ENCODE measurements around the gene KLC4. TPM values are rescaled to one million over a fixed set of nuclear protein-coding genes. Genes with fewer than 3 reads are reported as not detected.
A peak's percentile ranks its signal among the peaks of the same experiment; 100 is the strongest.

The KLC4 gene
- total RNA-seq, 1 donor from 2014 or later, result 19.8 TPM

DNA sequence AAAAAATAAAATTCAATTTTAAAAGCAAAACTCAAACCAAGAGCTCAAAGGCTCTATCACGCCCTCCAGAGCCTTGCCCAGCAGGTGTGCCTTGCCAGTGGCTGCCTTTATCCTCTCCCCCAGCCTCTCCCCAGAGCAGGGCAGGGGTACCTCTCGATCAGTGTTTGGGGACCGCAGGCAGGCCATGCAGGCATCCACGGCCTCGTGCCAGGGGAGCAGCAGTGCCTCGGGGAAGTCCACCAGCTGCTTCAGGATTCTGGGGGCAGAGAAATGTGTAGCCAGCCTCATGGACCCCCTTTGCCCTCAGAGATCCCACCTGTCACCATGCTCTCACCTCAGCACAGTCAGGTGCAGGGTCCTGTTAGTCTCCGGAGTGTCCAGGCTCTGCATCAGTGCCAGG, 11.4 kb upstream of the KLC4 start:
- Mint-ChIP-seq H3K27me3 (no peaks in the 10 kb centered on the region), H3K4me3 (no peak overlapping the region), H3K36me3 (ENCODE audit: low read depth) (peaks cover 66% of the 10 kb centered on the region), H3K9me3 (no peaks in the 10 kb centered on the region), H3K4me1 (peaks cover 13% of the 10 kb centered on the region), H3K27ac (no peak overlapping the region)
- intact Hi-C loops (cut with micrococcal nuclease), result no loop called here
- TF ChIP-seq, protein P1, sequence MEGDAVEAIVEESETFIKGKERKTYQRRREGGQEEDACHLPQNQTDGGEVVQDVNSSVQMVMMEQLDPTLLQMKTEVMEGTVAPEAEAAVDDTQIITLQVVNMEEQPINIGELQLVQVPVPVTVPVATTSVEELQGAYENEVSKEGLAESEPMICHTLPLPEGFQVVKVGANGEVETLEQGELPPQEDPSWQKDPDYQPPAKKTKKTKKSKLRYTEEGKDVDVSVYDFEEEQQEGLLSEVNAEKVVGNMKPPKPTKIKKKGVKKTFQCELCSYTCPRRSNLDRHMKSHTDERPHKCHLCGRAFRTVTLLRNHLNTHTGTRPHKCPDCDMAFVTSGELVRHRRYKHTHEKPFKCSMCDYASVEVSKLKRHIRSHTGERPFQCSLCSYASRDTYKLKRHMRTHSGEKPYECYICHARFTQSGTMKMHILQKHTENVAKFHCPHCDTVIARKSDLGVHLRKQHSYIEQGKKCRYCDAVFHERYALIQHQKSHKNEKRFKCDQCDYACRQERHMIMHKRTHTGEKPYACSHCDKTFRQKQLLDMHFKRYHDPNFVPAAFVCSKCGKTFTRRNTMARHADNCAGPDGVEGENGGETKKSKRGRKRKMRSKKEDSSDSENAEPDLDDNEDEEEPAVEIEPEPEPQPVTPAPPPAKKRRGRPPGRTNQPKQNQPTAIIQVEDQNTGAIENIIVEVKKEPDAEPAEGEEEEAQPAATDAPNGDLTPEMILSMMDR (IDR thresholded peaks at IDR 0.05), result no peak
- no peak for DNase-seq
- POLR2A ChIA-PET, result interaction anchor here (0.7 to 1.3 kb wide), 2 partner anchors 10 to 18 kb away, joined by 3 to 4 read pairs; no protein-coding TSS in a partner anchor
- CTCF ChIA-PET, result no interaction called here
- no peak for ATAC-seq (ENCODE audit: low read depth)

- intact Hi-C loops (cut with micrococcal nuclease), result loop anchor here (10.0 kb wide), 2 partner anchors 174 to 314 kb away; partner anchors contain the start of genes DNPH1 and ZNF318
- ChIA-PET CTCF (no interaction called here), POLR2A (interaction anchor here (0.6 kb wide), 1 partner anchor 313 kb away, joined by 4 read pairs; no protein-coding TSS in a partner anchor)
- no peaks in the 10 kb centered on the region for H3K27me3 Mint-ChIP-seq
- H3K4me1 Mint-ChIP-seq, result peaks cover 28% of the 10 kb centered on the region
- H3K4me3 Mint-ChIP-seq, result no peak overlapping the region
- TF ChIP-seq, protein P1 (IDR thresholded peaks at IDR 0.05), result no peak
- H3K9me3 Mint-ChIP-seq, result no peaks in the 10 kb centered on the region
- H3K36me3 Mint-ChIP-seq (ENCODE audit: low read depth), result peaks cover 59% of the 10 kb centered on the region
- no peak for ATAC-seq (ENCODE audit: low read depth)
- no peak for DNase-seq
- H3K27ac Mint-ChIP-seq, result no peak overlapping the region
Measured at GRCh38 chr6:43050981-43051380, 8.4 kb upstream of the KLC4 start.

- intact Hi-C loops (cut with micrococcal nuclease), result loop anchor here (10.0 kb wide), 2 partner anchors 172 to 312 kb away; partner anchors contain the start of genes DNPH1 and ZNF318
- Mint-ChIP-seq H3K9me3 (no peaks in the 10 kb centered on the region), H3K4me1 (peaks cover 28% of the 10 kb centered on the region), H3K27me3 (no peaks in the 10 kb centered on the region), H3K4me3 (peak overlapping the region; percentile 90), H3K36me3 (ENCODE audit: low read depth) (peaks cover 54% of the 10 kb centered on the region), H3K27ac (peak overlapping the region; percentile 90)
- CTCF ChIA-PET, result no interaction called here
- POLR2A ChIA-PET, result interaction anchor here (2.1 to 3.6 kb wide), 2 partner anchors 31 to 119 kb away, joined by 7 to 37 read pairs; partner anchors contain the start of gene RRP36
- no peak for ATAC-seq (ENCODE audit: low read depth)
- TF ChIP-seq, protein P1 (IDR thresholded peaks at IDR 0.05), result no peak
- no peak for DNase-seq
Measured at GRCh38 chr6:43052225-43052841, 7.1 kb upstream of the KLC4 start.

DNA sequence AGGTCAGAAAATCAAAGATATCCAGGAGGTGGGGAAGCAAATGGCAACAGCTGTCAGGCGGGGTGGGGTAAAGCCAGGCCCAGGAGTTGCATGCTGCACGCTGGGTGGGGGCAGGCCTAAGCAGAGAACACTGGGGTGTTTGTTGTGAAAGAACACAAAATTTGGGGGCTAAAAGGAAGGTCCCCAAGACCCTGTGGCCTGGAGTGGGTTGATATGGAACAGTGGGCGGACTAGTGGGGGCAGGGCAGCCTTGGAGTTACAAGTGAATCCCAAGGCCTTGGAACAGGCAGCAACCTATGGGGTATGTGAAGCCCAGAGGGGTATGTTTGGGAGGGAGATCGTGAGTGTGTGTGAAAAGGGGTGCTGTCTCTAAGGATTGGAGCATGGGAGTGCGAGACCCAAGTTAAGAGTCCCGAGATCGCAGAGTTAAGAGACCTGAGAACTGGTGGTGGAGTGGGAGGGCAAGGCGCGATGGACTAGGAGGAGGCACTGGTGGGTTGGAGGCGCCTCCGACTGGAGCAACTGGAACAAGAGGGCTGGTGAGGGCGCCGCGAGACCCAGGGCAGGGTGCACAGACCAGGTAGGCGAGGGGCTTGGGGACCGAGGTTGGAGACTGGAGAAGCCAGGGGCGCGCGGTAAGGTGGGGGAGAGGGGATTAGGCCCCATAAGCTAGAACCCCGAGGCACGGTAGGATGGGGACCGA, 6.4 kb upstream of the KLC4 start:
- intact Hi-C loops (cut with micrococcal nuclease), result loop anchor here (1.0 to 10.0 kb wide), 5 partner anchors 32 to 312 kb away; partner anchors contain the start of genes CNPY3, DNPH1, KLHDC3 and RRP36
- DNase-seq (peak; percentile 23), ATAC-seq (ENCODE audit: low read depth) (no peak)
- Mint-ChIP-seq H3K27me3 (no peaks in the 10 kb centered on the region), H3K4me1 (peaks cover 30% of the 10 kb centered on the region), H3K4me3 (peak overlapping the region; percentile 90), H3K9me3 (no peaks in the 10 kb centered on the region), H3K36me3 (ENCODE audit: low read depth) (peaks cover 55% of the 10 kb centered on the region), H3K27ac (peak overlapping the region; percentile 90)
- TF ChIP-seq, protein P1 (IDR thresholded peaks at IDR 0.05), result no peak
- CTCF ChIA-PET, result interaction anchor here (1.0 kb wide), 1 partner anchor 153 kb away, joined by 3 read pairs; no protein-coding TSS in a partner anchor
- POLR2A ChIA-PET, result interaction anchor here (0.6 to 3.6 kb wide), 9 partner anchors 31 to 828 kb away, joined by 3 to 43 read pairs (median 4); partner anchors contain the start of genes CNPY3, KLHDC3, MEA1 and PEX6
